CD4-positive, alpha-beta T cell treated with Interleukin-6 at 100 ng/mL for 8 hours (primary cell): ENCODE results near the gene ATXN7L1.
A peak's percentile ranks its signal among the peaks of the same experiment; 100 is the strongest.
"Not testable (repeated sequence)": the region's sequence is repeated elsewhere in the genome, so short reads cannot be mapped to it uniquely, and the experiment has no call there.

Experiments used
- DNase-seq: peaks from one replicate; pipeline ENCODE4 v3.0.0-alpha.2; 2020; ENCODE audit warnings: mixed read lengths, low spot score

Gene ATXN7L1

DNA sequence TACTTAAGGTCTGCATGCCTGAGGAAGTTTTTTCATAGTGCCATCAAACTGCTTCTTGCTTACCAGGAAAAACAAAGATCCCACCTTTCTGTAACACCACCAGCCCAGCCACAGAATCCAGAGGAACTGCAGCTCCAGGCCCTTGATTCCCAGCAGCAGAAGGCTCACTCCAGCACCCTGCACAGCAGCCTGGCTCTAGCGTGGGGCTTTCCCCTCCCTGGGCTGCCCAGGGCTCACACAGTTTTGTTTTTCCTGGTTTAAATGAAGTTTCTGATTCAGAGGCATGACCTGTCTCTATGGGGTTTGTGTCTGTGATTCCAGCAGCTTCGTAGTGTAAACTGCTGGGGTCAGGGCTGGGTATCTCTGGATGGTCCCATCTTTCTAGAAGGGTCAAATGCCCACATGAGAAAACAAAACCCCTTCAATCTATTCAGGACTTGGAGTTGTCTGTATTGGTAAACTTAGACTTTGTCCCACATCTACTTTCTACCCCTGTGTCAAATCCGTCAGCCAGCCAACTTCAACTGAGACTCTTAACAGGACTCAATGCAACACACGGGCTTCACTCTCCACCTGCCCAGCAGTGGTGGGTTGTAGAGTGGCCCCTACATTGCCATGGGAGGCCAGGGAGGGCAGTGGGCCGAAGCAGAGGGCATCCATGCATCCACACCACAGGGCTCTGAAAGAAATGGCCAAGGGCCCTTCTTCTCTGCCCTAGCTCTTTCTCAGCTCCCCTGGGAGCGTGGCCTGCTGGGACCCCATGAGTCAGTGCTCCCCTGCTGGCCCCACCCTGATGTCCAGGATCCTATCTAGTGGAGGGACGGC, 73.6 kb downstream of the ATXN7L1 start:
- no peak for DNase-seq

DNA sequence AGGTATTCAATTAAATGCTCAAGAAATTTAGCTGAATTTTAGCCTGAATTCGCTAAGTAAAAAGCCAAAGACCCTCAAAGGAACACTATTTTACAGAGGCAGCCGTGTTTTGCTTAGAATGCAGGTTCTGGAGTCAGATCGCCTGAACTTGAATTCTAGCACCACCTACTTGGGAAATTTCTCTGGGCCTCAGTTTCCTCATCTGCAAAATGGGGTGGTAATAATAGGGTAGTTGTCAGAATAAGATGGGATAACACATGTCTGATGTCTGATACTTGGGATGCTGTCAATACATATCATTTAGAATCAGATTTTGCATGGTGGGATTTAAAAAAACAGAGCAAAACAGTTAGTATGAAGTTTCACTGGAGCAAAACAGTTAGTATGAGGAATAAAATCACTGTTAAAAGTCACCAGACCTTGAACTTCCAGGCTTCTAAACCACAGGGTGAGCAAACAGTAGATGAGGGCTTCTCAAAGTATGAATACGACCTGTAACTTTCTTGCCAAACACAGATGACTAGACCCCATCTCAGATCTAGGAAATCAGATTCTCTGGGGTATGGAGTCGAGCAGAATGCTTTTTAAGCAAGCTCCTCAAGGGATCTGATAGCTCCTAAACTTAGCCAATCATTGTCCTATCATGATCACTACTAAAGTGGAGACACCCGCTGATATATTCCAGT, 75.4 kb downstream of the ATXN7L1 start:
- no peak for DNase-seq

DNA sequence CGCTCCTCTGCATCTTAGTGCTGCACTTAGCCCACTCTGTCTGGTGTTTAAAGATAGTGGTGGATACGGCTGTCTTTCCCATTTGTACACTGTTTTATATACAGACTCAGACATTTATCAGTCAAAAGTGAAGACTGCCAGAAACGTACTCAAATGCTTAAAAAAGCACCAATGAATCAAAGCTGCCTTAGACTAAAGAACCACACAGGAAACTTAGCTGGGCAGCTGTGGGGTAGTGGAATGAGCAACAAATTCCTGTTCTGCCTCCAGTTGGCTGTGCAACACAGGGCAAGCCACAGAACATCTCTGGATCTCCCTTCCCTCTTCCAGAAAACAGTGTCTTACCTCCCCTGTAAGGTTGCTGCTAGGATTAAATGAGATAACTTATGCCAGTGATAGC, 76.0 kb downstream of the ATXN7L1 start:
- DNase-seq: peak; percentile 9

DNA sequence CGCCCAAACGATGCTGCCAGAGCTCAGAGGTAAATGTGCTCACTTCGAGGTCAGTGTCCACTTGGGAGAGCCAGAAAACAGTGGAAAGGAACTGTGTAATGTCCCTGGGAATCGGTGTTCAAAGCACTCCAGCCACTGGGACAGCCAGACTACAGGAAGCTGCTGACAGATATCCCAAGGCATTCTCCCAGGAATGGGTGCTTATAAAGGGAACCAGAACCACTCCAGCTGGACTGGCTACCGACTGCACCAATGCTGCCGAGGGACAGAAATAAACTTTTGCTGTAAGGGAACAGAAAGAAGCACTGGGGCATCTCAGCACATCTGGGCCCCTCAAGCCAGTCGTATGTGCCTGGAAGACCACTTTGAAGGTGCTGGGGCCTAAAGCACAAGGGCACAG, 76.7 kb downstream of the ATXN7L1 start:
- DNase-seq: no peak

DNA sequence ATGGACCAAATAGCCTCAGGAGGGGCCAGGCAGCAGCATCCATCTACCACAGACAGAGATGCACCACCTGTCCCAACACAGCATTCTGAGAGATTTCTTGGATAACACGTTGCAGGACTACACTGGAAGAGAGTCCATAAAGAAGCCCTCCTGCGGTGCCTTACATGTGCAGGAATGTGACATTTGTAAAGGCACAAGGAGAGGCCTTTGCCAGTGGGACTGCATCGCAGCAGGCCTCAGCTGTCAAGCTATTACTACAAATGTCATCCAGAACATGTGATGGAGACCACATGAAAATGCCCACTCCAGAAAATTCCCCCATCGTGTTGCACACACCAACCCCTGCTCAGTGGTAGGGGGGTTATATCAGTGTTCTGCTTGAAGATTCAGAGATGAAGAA, 77.4 kb downstream of the ATXN7L1 start:
- no peak for DNase-seq

DNA sequence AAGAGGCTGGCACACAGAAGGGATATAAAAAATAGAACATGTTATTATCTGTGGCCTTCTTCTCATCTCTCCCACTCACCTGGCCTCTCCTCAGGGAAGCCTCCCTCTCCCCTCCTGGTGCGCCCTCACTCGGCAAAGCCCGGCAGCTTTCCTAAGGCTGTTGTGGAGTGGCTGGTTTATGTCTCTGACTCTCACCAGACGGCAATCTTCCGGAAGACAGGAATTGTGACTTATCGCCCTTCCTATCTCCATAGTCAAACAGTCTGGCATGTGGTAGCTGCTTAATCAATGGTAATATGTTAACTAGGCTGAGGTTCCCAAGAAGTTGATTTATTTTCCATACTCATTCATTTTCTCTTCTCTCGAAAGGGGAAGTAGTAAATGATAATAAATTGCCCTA, 78.7 kb downstream of the ATXN7L1 start:
- DNase-seq: no peak

DNA sequence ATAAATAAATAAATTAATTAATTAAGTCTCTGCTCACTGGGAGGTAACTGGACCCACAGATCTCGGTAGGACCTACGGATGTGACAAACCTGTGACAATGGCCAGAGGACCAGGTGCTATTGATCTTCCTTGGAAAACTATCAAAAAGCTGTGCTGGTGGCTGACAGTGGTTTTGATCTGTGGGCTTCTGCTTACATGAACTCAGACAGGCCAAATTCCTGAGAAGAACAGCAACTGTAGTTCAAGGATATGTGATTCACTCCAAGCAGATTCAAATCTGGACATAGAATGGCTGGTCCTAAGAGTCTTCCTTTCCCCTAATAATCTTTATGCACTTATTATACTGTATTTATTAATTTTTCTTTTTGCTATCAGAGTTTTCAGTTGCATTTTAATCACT, 80.0 kb downstream of the ATXN7L1 start:
- no peak for DNase-seq

DNA sequence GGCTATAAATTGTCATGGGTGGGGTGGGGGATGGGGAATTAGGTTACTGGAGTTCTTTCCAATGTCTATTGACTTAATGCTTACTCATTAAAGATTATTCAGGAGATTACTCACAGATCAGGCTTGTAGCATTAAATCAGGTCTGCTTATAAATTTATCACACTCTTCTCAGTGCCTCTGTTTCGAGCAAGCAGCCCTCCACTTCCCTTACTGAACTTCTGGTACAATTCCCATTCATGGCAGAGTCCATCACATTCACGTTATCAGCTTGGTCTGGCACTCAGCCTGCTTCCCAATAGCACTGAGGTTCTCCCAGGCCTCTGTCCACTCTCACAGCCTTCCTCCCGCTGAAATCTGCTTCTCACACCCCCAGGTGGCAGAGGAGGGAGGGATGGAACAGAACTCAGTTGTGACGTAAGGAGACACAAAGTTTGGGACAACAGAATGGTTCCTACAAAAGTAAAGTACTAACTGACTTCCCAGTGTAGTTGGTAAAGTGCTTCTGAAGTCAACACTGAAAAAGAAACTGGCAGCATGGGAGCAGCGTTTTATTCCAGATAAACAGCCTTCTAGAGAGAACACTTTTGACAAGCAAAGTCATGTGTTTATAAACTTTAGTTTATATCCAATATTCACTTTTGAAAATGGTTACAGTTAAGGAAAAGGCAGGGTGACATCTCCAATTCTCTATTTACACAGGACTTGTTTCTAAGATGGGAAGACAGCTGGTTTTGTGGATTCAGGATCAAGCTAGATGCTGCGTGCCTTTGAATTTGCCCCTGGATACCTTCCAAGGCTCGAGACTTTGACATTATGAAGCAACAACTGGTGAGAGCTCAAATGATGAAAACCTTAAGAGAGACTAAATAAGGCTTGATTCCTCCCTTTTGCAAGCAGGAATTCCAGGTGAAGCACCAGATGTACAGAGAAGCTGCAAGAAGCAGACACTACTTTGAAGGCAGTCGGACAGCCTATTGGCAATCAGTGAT, 81.4 kb downstream of the ATXN7L1 start:
- DNase-seq: no peak

DNA sequence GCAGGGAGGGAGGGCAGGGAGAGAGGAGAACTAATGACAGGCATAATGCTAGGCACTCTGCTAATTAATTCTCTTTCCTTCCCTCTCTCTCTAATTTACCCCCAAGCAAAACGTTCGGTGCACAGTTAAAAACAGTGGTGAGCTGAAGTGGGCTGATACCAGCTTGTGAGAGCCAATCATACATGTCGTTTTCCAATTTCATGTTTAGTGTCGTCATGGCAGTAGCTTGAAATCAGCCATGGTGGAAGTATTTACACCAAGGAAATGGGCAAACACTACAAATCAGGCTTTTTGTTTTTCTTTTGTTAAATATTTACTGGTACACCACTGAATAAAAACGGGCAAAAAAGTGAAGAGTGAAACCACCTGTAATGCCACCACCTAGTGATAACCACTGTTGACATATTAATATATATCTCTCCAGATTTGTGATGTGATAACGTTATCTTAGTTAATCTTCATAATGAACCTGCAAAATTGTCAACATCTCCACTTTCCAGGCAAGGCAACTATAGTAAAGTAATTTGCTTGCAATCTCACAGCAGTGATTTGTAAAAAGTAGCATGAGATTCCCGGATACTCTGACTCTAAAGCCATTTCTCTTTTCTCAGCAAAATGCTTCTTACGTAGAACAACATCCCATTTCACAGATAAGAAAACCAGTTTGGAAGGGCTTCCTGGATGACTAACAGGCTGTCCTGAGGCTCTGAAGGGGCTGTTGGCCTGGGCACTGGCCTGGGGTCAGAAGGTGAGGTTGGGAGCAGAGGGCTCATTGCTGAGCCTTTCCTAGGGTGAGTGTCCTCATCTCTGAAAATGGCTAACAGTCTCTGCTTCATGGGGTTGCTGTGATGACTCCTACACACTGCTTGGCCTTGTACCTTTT, 83.7 kb downstream of the ATXN7L1 start:
- no peak for DNase-seq

DNA sequence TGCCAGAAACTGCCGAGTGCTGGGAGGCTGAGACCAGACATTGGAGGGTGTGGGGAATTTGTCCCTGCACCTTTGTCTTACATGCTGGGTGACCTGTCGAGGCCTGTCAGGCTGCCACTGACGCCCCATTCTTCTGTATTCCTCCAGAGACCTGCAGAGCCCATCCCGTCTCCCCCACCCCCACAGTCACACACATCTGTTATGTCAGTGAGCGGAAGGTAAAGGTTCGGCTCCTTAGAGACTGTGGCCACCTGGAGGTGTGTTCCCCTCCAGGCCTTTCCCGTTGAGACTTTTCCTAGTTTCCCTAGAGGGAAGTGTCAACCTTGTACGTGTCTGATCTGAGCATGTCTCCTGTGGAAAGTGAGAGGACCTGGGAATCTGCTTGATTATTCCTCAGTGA, 84.5 kb downstream of the ATXN7L1 start:
- no peak for DNase-seq

DNA sequence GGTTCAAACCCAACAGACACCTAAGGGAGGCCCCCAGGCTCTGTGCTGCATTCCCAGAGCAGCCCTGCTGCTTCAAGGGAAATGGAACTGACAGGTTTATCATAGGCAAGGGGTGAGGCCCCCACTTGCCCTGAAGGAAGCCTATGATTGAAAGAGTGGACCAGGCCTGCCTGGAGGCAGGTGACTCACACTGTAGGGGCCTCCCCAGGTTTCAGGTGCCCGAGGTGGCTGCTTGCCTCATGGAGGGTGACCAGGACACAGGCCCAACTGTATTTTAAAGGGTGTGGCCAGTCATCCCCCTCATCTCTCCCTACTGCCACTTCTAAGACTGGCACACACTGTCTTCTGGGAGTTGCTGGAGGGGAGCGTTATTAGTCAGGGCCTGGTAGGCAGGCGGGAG, 85.4 kb downstream of the ATXN7L1 start:
- no peak for DNase-seq

DNA sequence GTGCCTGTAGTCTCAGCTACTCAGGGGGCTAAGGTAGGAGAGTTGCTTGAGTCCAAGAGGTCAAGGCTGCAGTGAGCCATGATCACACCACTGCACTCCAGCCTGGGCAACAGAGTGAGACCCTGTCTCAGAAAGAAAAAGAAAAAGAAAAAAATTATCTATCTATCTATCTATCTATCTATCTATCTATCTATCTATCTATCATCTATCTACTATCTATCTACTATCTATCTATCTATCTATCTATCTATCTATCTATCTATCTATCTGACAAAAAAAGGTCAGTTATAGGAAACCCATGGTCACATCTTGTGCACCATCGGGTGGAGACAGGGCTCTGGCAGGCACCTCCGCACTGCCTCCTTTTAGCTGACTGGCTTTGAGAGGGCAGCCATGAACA, 85.9 kb downstream of the ATXN7L1 start:
- not testable (repeated sequence) for DNase-seq

DNA sequence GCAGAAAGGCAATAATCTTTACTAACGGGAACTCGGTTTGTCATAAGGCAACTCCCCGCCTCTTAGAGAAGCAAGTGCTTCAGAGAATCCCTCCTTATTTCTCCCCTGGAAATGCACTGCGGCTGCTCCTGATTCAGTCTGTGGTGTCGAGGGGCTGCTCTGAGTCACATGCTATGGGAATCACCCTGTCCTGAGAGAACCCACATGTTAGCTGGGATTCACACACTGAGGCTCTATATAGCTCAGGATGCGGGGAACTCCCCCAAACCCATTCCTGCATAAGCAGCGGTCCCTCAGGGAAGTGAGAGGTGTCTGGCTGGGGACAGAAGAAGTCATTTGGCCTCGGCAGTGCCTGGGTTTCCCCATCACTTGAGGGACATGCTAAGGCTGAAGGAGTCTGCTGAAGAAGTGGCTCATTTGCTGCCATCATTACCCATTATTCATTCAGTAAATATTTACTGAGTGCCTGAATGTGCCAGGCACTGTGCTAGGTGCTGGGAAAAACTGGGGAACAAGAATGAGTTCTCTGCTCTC, 87.5 kb downstream of the ATXN7L1 start:
- DNase-seq: no peak

DNA sequence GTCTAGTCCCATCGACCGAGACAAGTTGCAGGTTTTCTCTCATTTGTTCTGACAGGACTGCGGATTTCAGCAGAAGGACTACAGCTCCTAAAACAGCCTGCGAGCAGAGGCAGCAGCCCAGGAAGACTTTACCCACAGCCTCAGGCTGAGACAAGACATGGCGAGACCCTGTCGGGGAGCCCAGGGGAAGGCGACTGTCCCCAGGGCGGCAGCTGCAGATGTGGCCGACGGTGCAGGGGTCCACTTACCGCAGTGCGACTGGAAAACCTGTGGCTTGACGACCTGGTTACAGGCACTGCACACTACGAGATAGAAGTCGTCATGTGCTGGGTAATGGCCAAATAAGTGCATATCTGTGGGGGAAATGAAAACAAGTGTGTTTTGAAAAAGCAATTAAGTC, 88.0 kb downstream of the ATXN7L1 start:
- DNase-seq: no peak

DNA sequence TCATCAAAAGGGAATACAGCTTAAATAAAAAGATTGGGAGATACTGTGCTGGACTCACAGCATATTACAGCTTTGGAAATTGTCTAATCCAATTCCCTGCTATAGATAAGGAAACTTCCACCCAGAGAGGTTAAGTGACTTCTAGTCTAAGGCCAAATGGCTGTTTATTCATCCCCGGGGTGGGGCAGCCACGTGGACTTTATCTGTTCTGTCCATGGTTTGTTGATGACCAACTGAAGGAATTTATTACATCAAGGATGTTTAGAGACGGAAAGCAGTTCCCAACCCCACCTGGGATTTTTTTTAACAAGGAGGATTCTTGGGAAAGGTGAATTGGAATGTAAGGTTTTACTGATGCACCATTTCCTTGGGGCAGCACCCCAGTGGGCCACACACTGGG, 88.6 kb downstream of the ATXN7L1 start:
- DNase-seq: no peak

DNA sequence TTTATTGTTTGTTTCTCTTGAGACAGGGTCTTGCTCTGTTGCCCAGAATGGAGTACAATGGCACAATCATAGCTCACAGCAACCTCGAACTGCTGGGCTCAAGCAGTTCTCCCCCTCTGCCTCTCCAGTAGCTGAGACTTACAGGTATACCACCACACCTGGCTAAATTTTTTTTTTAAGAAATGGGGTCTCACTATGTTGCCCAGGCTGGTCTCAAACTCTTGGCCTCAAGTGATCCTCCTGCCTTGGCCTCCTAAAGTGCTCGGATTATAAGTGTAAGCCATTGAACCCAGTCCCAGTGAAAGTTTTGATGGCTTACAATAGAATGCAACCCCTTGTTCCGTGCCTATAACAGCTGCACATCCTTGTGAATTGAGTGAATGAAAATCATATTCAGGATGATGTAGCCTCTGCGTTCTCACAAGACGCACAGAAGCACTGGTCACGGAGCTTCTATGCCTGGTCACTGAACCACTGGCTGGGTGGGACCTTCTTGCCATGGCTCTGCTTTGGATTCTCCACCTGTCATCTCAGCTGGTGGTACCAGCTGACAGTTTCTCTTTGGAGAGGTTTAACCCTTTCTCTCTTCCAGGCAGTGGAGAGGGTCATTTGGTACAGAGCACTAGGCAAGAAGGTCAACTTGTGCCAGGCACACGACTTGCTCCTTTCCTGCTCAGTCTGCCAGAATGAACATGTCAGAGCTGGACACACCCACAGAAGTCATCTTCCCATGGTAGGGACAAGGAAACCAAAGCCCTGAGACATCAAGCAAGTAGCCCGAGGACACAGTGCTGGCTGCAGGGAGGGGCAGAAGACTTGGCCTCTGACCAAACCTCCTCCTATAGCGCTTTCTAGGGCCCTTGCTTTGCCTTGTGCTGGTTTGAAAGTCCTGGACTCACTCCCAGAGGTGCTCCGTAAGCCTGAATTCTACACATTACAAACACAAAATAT, 89.6 kb downstream of the ATXN7L1 start:
- DNase-seq: no peak

DNA sequence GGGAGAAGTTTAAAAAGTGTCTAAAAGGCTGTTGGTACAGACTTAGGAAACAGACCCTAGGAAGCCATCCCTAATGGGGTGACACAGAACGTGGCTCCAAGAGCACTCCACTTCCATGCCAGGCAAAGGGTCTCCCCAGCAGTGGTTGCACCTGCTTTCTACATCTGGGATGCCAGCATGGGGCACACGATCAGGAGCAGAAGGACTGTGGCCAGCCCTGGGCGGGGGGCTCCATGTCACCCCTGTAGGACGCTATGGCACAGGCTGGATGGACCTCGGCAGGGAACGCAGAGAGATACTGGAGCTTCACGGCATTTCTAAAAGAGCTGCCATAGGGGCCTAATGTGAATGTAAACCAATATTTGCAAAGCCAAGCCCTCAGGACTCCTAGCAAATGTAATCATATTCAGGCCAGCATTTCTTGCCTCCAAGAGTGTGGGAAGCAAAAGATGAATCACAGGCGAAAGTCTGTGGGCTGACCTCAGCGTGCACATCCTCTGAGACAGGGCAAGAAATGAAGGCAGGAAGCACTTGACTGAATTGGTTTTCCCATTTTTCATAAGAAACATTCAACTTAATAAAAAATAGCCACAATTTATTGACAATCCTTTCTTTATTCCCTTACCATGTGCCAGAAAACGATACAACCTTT, 93.9 kb downstream of the ATXN7L1 start:
- no peak for DNase-seq

DNA sequence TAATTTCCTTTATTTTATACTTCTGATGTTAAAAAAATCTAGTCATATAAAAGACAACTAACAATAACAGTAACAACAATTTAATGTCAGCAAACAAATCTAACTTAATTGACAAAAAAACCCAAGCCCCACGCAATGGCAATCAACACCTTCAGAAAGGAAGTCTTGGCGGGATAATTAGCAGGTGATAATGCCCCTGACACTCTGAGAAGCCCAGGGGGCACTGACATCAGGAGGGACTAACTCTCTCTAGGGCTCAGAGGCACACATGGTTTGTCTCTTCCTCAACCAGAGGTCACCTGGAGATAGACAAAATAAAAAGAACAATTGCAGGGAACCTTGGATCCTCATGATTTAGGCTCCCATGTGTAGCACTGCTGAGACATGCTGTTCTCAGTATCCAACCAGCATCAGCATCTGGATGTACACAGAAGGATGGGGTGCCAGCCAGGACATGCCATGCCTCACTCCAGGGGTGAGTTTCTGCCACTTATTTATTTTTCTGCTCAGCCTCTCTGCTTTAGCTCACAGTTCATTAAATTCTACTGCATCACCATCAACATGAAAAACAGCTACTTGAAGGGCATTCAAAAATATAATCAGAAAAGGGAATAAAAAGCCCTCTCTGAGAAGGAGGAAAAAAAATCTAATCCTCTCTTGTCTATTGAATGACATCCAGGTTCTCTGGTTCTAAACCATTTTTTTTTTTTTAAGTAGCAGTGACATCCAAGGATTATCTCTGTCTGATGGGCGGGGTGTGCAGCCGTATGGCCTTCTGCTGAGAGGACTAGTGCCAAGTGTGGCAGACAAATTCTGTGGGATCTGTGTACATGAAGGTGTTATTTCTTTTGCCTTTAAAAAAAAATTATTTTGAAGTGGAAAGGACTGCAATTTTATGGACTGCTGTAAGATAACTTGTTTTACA, 96.3 kb downstream of the ATXN7L1 start:
- no peak for DNase-seq
